Thymus (tissue), 11 donors: Measurements from ENCODE around the gene PFKFB4. TPM values are rescaled to one million over a fixed set of nuclear protein-coding genes. Genes with fewer than 3 reads are reported as not detected.

Source experiments
- DNase-seq, 9 donors: peaks; one replicate each; pipeline ENCODE4 v3.0.0-alpha.2; 2013; ENCODE audit warnings: low spot score in 9 of 9, low read depth in 6 of 9, missing footprints in 1 of 9
- H3K27ac ChIP-seq, 2 donors: one replicate each; pipeline ENCODE4 v1.5.1; 2013; ENCODE audit warnings: control low read depth in 1 of 2, low read depth in 1 of 2, low read length in 1 of 2, mild to moderate bottlenecking in 1 of 2, moderate library complexity in 1 of 2
- H3K27me3 ChIP-seq, 2 donors: one replicate each; pipeline ENCODE4 v1.5.1; 2013; ENCODE audit warnings: low read length in 1 of 2; ENCODE audit not compliant: control insufficient read depth in 2 of 2, insufficient read depth in 1 of 2
- H3K36me3 ChIP-seq, 2 donors: one replicate each; pipeline ENCODE4 v1.5.1; 2013; ENCODE audit warnings: low read length in 1 of 2, mild to moderate bottlenecking in 1 of 2, moderate library complexity in 1 of 2; ENCODE audit not compliant: control insufficient read depth in 2 of 2, insufficient read depth in 2 of 2
- H3K4me1 ChIP-seq, 2 donors: one replicate each; pipeline ENCODE4 v1.5.1; 2013; ENCODE audit warnings: low read length in 2 of 2; ENCODE audit not compliant: control insufficient read depth in 2 of 2, insufficient read depth in 2 of 2
- H3K4me3 ChIP-seq, 2 donors: one replicate each; pipeline ENCODE4 v1.5.1; 2013; ENCODE audit warnings: low read length in 2 of 2, control low read depth in 1 of 2, mild to moderate bottlenecking in 1 of 2
- H3K9me3 ChIP-seq, 2 donors: one replicate each; pipeline ENCODE4 v1.5.1; 2013; ENCODE audit warnings: low read length in 1 of 2, mild to moderate bottlenecking in 1 of 2; ENCODE audit not compliant: control insufficient read depth in 2 of 2, insufficient read depth in 1 of 2
- WGBS: extraction: QIAGEN DNeasy Blood & Tissue Kit; methylation state at CpG from one replicate; pipeline ENCODE4 v1.1.7; 2013; 5-methylcytosine and 5-hydroxymethylcytosine counted together
- polyA plus RNA-seq: library from polyadenylated mRNA; stranded (reverse); fragments of 200-250 nt; gene quantifications from one replicate; pipeline ENCODE4 v1.2.3, GENCODE V29; 2013
- total RNA-seq: library from RNA; stranded (reverse); fragments of 120-200 nt; gene quantifications from one replicate; pipeline ENCODE4 v1.2.4, GENCODE V29; 2013
- donor health status: healthy.

Gene PFKFB4
- total and polyA plus RNA-seq, 2 donors: 3.5 to 6.1 TPM

GRCh38 chr3:48572517-48572916 lies 15.9 kb upstream of the PFKFB4 start:
- Histone ChIP-seq H3K9me3 (no peaks in the 10 kb centered on the region), H3K27ac (no peak overlapping the region), H3K27me3 (no peaks in the 10 kb centered on the region), H3K4me1 (no peaks in the 10 kb centered on the region), H3K4me3 (no peak overlapping the region), H3K36me3 (no peaks in the 10 kb centered on the region)
- DNase-seq: no peak
- 95% methylated on average over 7 of the region's 7 CpGs for WGBS

- H3K9me3 ChIP-seq: no peaks in the 10 kb centered on the region
- WGBS: 96% methylated on average over 12 of the region's 12 CpGs
- H3K27ac ChIP-seq: no peak overlapping the region
- H3K27me3 ChIP-seq: no peaks in the 10 kb centered on the region
- DNase-seq: no peak
- no peaks in the 10 kb centered on the region for H3K36me3 ChIP-seq
- no peak overlapping the region for H3K4me3 ChIP-seq
- no peaks in the 10 kb centered on the region for H3K4me1 ChIP-seq
These were observed 15.3 kb upstream of the PFKFB4 start for GRCh38 chr3:48571938-48572337.

GRCh38 chr3:48569808-48570450 lies 13.3 kb upstream of the PFKFB4 start:
- Histone ChIP-seq H3K9me3 (peaks cover 0 to 5% of the 10 kb centered on the region in 2 donors), H3K27me3 (no peaks in the 10 kb centered on the region), H3K27ac (no peak overlapping the region), H3K36me3 (no peaks in the 10 kb centered on the region), H3K4me3 (no peak overlapping the region), H3K4me1 (no peaks in the 10 kb centered on the region)
- 95% methylated on average over 18 of the region's 18 CpGs for WGBS
- no peak for DNase-seq

GRCh38 chr3:48569400-48569799 lies 12.8 kb upstream of the PFKFB4 start:
- Histone ChIP-seq H3K4me1 (no peaks in the 10 kb centered on the region), H3K27ac (no peak overlapping the region)
- WGBS: 95% methylated on average over 10 of the region's 10 CpGs

GRCh38 chr3:48568476-48568875 lies 11.9 kb upstream of the PFKFB4 start:
- no peak for DNase-seq
- H3K9me3 ChIP-seq: peaks cover 0 to 5% of the 10 kb centered on the region in 2 donors
- no peaks in the 10 kb centered on the region for H3K27me3 ChIP-seq
- no peak overlapping the region for H3K27ac ChIP-seq
- WGBS: 97% methylated on average over 7 of the region's 7 CpGs
- no peaks in the 10 kb centered on the region for H3K4me1 ChIP-seq
- no peak overlapping the region for H3K4me3 ChIP-seq
- H3K36me3 ChIP-seq: no peaks in the 10 kb centered on the region

More at GRCh38 chr3:48569400-48569799, 12.8 kb upstream of the PFKFB4 start:
- DNase-seq: no peak
- H3K4me3 ChIP-seq: no peak overlapping the region
- H3K27me3 ChIP-seq: no peaks in the 10 kb centered on the region
- no peaks in the 10 kb centered on the region for H3K36me3 ChIP-seq
- H3K9me3 ChIP-seq: peaks cover 0 to 5% of the 10 kb centered on the region in 2 donors

- no peak overlapping the region for H3K27ac ChIP-seq
- H3K27me3 ChIP-seq: peaks cover 0 to 2% of the 10 kb centered on the region in 2 donors
- no peaks in the 10 kb centered on the region for H3K36me3 ChIP-seq
- H3K9me3 ChIP-seq: peaks cover 0 to 5% of the 10 kb centered on the region in 2 donors
- DNase-seq: no peak
- WGBS: 96% methylated on average over 11 of the region's 11 CpGs
- no peaks in the 10 kb centered on the region for H3K4me1 ChIP-seq
- H3K4me3 ChIP-seq: no peak overlapping the region
These were observed 10.9 kb upstream of the PFKFB4 start for GRCh38 chr3:48567500-48567899.

GRCh38 chr3:48567090-48567489 lies 10.5 kb upstream of the PFKFB4 start:
- no peaks in the 10 kb centered on the region for H3K36me3 ChIP-seq

GRCh38 chr3:48566401-48566760 lies 9.8 kb upstream of the PFKFB4 start:
- Histone ChIP-seq H3K4me1 (no peaks in the 10 kb centered on the region), H3K27me3 (peaks cover 0 to 2% of the 10 kb centered on the region in 2 donors), H3K9me3 (peaks cover 0 to 5% of the 10 kb centered on the region in 2 donors), H3K4me3 (no peak overlapping the region), H3K36me3 (no peaks in the 10 kb centered on the region), H3K27ac (no peak overlapping the region)
- DNase-seq: no peak
- 92% methylated on average over 9 of the region's 9 CpGs for WGBS

More at GRCh38 chr3:48567090-48567489, 10.5 kb upstream of the PFKFB4 start:
- H3K4me3 ChIP-seq: no peak overlapping the region
- 93% methylated on average over 5 of the region's 5 CpGs for WGBS
- H3K4me1 ChIP-seq: no peaks in the 10 kb centered on the region
- no peak for DNase-seq
- H3K9me3 ChIP-seq: peaks cover 0 to 5% of the 10 kb centered on the region in 2 donors
- H3K27ac ChIP-seq: no peak overlapping the region
- peaks cover 0 to 2% of the 10 kb centered on the region in 2 donors for H3K27me3 ChIP-seq

GRCh38 chr3:48565591-48566400 lies 9.2 kb upstream of the PFKFB4 start:
- peaks cover 0 to 8% of the 10 kb centered on the region in 2 donors for H3K27me3 ChIP-seq
- H3K4me3 ChIP-seq: no peak overlapping the region
- H3K36me3 ChIP-seq: no peaks in the 10 kb centered on the region
- no peak overlapping the region for H3K27ac ChIP-seq
- H3K4me1 ChIP-seq: peaks cover 0 to 5% of the 10 kb centered on the region in 2 donors
- 65% methylated on average over 7 of the region's 7 CpGs for WGBS
- peaks cover 0 to 5% of the 10 kb centered on the region in 2 donors for H3K9me3 ChIP-seq
- DNase-seq: no peak
